HG02642 (cell line): Measurements from ENCODE around the gene CUL3.

Experiments
- ATAC-seq: cut with Tn5 transposase; IDR thresholded peaks from one replicate; pipeline ENCODE4 v1.9.1; 2021; ENCODE audit warnings: mild to moderate bottlenecking; ENCODE audit not compliant: unreplicated experiment, poor library complexity

The CUL3 gene

GRCh38 chr2:224434618-224435017 lies 150.5 kb downstream of the CUL3 start:
- no peak for ATAC-seq

GRCh38 chr2:224433442-224433841 lies 151.7 kb downstream of the CUL3 start:
- no peak for ATAC-seq

DNA sequence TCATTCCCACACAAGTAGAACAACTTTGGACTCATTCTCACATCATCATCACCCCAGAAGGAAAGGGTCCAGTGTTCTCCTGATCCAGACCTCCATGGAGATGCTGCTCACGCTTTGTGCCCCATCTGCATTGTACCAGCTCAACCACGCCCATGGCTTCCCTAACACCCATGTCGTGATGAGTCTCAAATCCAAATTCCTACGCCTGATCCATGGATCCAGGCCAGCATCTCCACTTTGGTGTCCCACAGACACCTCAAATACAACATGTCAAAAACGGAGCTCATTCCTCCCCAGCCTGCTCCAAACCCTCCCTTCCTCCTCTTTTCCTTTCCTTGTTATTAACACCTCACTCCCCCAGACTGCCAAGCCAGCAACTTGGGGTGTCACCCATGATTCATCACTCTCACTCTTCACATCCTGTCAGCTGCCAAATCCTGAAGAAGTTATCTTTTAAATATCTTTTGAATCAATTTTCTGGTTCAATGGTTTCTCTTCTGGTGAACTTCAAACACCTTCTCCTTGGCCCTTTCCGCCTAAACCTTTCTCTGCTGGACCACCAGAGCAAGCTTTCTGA lies 153.1 kb downstream of the CUL3 start:
- ATAC-seq = no peak

DNA sequence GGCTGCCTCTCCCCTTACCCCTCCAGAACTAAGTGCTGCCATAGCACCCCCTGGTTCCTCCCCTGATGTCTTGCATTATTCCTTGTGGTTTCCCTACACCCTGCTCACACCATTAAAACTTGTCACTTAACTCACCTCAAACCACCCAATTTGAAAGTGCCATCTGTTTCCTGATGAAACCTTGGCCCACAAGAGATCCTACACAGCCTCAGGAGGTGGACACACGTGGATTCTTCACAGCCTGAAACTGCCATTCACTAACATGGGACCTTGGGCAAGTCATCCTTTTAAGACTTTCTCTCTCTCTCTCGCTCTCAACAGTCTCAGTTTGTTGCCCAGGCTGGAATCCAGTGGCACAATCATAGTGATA lies 155.7 kb downstream of the CUL3 start:
- no peak for ATAC-seq

DNA sequence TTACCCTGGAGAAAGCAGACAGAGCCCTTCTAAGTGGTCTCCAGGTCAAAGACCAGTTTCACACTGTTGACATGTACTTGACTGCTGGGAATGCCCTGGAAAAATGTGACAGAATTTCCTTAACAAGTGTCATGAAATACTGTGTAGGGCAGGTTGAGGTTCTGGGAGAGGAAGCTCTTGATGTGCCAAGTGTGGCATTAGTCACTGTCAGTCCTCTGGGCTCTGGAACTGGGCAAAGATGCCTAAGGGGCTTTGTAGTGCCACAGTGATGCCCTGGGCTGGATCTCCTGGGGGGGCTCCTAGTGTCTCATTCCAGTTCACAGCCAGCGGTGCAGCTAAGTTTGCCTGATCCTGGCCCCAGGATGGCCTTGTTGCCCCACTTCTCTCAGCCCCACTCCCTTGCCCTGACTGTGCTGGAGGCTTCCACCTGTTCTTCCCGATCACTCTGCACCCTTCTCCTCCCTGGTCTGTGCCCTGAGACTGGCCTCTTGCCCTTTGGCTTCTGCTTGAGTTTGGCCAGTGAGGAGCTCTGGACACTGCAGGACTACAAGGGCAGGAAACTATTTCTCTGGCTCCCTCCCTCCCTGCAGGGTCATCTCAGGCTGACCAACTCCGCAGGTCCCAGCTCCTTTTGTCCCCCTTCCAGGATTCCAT lies 156.2 kb downstream of the CUL3 start:
- ATAC-seq = no peak

DNA sequence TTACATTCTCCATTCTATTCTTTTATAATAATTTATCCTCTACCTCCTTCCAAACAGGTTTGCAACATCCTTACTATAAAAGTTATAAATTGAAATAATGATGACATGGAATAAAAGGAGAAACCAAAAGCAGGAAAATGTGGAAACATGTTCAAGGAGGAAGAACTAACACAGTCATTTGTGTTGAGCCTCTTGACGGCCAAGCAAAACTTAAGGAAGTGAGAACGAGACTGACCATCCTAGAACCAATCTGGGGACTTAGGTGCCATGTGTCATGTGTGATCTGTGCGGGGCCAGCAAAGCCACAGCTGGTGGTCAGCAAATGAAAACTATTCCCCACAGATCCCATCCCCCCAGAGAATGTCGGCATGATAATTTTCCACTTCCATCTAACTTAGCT lies 157.7 kb downstream of the CUL3 start:
- no peak for ATAC-seq

GRCh38 chr2:224426656-224427055 lies 158.5 kb downstream of the CUL3 start:
- no peak for ATAC-seq

DNA sequence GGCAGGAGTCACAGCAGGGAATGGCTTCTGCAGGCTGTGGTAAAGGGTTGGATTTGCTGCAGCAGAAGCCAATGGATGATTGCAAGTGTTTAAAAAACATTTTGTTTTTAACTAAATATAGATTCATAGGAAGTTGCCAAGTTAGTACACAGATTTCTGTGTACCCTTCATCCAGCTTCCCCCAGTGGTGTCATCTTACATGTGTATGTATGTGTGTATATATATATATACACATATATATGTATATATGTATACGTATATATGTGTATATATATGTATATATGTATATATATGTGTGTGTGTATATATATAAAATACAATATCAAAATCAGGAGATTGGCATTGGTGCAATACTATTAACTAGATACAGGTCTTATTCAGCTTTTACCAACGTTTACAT lies 164.1 kb downstream of the CUL3 start:
- ATAC-seq = no peak
